HEK293 (cell line): ENCODE results near the gene ZNF804A.

Experiments
- CTCF ChIA-PET: fragments of 350-600 bp; formaldehyde crosslinking; extraction: SDS; loops from one replicate; lab custom pipeline; 2021; ENCODE audit warnings: antibody characterized with exemption; lab: Yijun Ruan, JAX
- POLR2A ChIA-PET: fragments of 300-600 bp; formaldehyde crosslinking; extraction: SDS; loops from one replicate; lab custom pipeline; 2020; ENCODE audit warnings: antibody characterized with exemption, inconsistent platforms; lab: Yijun Ruan, JAX
- H3K27ac ChIP-seq: fragments of 200-500 bp; sonication (Bioruptor generic); 2 replicates; pipeline ENCODE4 v1.5.1; 2014; ENCODE audit warnings: low read depth, low read length, control low read depth, inconsistent platforms; ENCODE audit errors: extremely low read depth
- H3K36me3 ChIP-seq, 2 experiments: fragments of 200-500 bp in 1 of 2; sonication (Bioruptor generic) in 1 of 2; 1 replicate in 1 of 2; 2 replicates in 1 of 2; pipeline ENCODE4 v1.5.1; 2014 to 2017; ENCODE audit warnings: inconsistent platforms in 2 of 2, low read length in 2 of 2; ENCODE audit not compliant: control insufficient read depth in 2 of 2, insufficient read depth in 1 of 2
- H3K4me1 ChIP-seq: fragments of 200-500 bp; sonication (Bioruptor generic); 2 replicates; pipeline ENCODE4 v1.5.1; 2014; ENCODE audit warnings: mild to moderate bottlenecking, low read length, inconsistent platforms; ENCODE audit not compliant: control insufficient read depth, insufficient read depth
- H3K4me3 ChIP-seq: 2 replicates; pipeline ENCODE4 v1.5.1; 2011; ENCODE audit warnings: low read depth, mild to moderate bottlenecking, control low read depth, low read length, moderate library complexity
- H3K9me3 ChIP-seq: fragments of 200-500 bp; sonication (Bioruptor generic); 2 replicates; pipeline ENCODE4 v1.5.1; 2014; ENCODE audit warnings: low read depth, low read length, inconsistent platforms; ENCODE audit not compliant: control insufficient read depth, insufficient read depth
- BCL11A ChIP-seq: fragments of 450-650 bp; formaldehyde crosslinking; IDR thresholded peaks from 2 replicates; pipeline ENCODE4 v1.5.1; 2016; ENCODE audit warnings: low read depth, missing biosample characterization, missing genetic modification characterization
- EGR2 ChIP-seq: fragments of 450-650 bp; formaldehyde crosslinking; IDR thresholded peaks from 2 replicates; pipeline ENCODE4 v1.5.1; 2016; ENCODE audit warnings: low read depth, missing biosample characterization, missing genetic modification characterization
- FEZF1 ChIP-seq: fragments of 450-650 bp; formaldehyde crosslinking; IDR thresholded peaks from 2 replicates; pipeline ENCODE4 v1.5.1; 2016; ENCODE audit warnings: missing biosample characterization, missing genetic modification characterization
- HOXC10 ChIP-seq: sonication (generic); formaldehyde crosslinking; IDR thresholded peaks from 2 replicates; pipeline ENCODE4 v1.8.1; 2023; ENCODE audit warnings: mild to moderate bottlenecking, missing genetic modification reagents
- IKZF3 ChIP-seq: fragments of 450-650 bp; IDR thresholded peaks from 2 replicates; pipeline ENCODE4 v1.5.0; 2018; ENCODE audit warnings: missing biosample characterization, mild to moderate bottlenecking, missing genetic modification characterization, moderate library complexity
- KLF8 ChIP-seq: fragments of 450-650 bp; formaldehyde crosslinking; IDR thresholded peaks from 2 replicates; pipeline ENCODE4 v1.5.1; 2016; ENCODE audit warnings: missing biosample characterization, missing genetic modification characterization
- MYNN ChIP-seq: fragments of 450-650 bp; formaldehyde crosslinking; IDR thresholded peaks from 2 replicates; pipeline ENCODE4 v1.5.1; 2016; ENCODE audit warnings: missing biosample characterization, missing genetic modification characterization, borderline replicate concordance
- OSR2 ChIP-seq: fragments of 450-650 bp; formaldehyde crosslinking; IDR thresholded peaks from 2 replicates; pipeline ENCODE4 v1.5.1; 2016; ENCODE audit warnings: missing biosample characterization, missing genetic modification characterization
- PRDM10 ChIP-seq: fragments of 450-650 bp; formaldehyde crosslinking; IDR thresholded peaks from 2 replicates; pipeline ENCODE4 v1.5.1; 2016; ENCODE audit warnings: missing biosample characterization, missing genetic modification characterization
- SP3 ChIP-seq: fragments of 450-650 bp; formaldehyde crosslinking; IDR thresholded peaks from 2 replicates; pipeline ENCODE4 v1.5.1; 2016; ENCODE audit warnings: missing biosample characterization, missing genetic modification characterization
- ZBTB21 ChIP-seq: fragments of 450-650 bp; formaldehyde crosslinking; IDR thresholded peaks from 2 replicates; pipeline ENCODE4 v1.5.1; 2017; ENCODE audit warnings: missing biosample characterization, missing genetic modification characterization
- ZBTB48 ChIP-seq: fragments of 450-650 bp; formaldehyde crosslinking; IDR thresholded peaks from 2 replicates; pipeline ENCODE4 v1.5.1; 2016; ENCODE audit warnings: missing biosample characterization, missing genetic modification characterization
- ZBTB7A ChIP-seq: fragments of 450-650 bp; formaldehyde crosslinking; IDR thresholded peaks from 2 replicates; pipeline ENCODE4 v1.5.1; 2016; ENCODE audit warnings: low read depth, missing biosample characterization, missing genetic modification characterization
- ZNF132 ChIP-seq: fragments of 450-650 bp; formaldehyde crosslinking; IDR thresholded peaks from 2 replicates; pipeline ENCODE4 v1.5.1; 2017; ENCODE audit warnings: missing biosample characterization, missing genetic modification characterization, borderline replicate concordance
- ZNF324 ChIP-seq: fragments of 450-650 bp; formaldehyde crosslinking; IDR thresholded peaks from 2 replicates; pipeline ENCODE4 v1.5.1; 2016; ENCODE audit warnings: missing biosample characterization, missing genetic modification characterization
- ZNF335 ChIP-seq: fragments of 450-650 bp; formaldehyde crosslinking; conservative IDR thresholded peaks from 2 replicates; pipeline ENCODE4 v1.5.1; 2016; ENCODE audit warnings: missing biosample characterization, missing genetic modification characterization
- ZNF404 ChIP-seq: fragments of 450-650 bp; formaldehyde crosslinking; IDR thresholded peaks from 2 replicates; pipeline ENCODE4 v1.5.1; 2017; ENCODE audit warnings: missing biosample characterization, missing genetic modification characterization
- ZNF423 ChIP-seq: fragments of 450-650 bp; formaldehyde crosslinking; IDR thresholded peaks from 2 replicates; pipeline ENCODE4 v1.5.1; 2016; ENCODE audit warnings: missing biosample characterization, missing genetic modification characterization
- ZNF521 ChIP-seq: fragments of 450-650 bp; formaldehyde crosslinking; IDR thresholded peaks from 2 replicates; pipeline ENCODE4 v1.5.1; 2017; ENCODE audit warnings: missing biosample characterization, mild to moderate bottlenecking, missing genetic modification characterization
- ZNF544 ChIP-seq: fragments of 450-650 bp; formaldehyde crosslinking; IDR thresholded peaks from 2 replicates; pipeline ENCODE4 v1.5.0; 2017; ENCODE audit warnings: missing biosample characterization, missing genetic modification characterization
- ZNF585B ChIP-seq: fragments of 450-650 bp; formaldehyde crosslinking; IDR thresholded peaks from 2 replicates; pipeline ENCODE4 v1.5.1; 2016; ENCODE audit warnings: missing biosample characterization, missing genetic modification characterization
- ZNF621 ChIP-seq: fragments of 450-650 bp; formaldehyde crosslinking; IDR thresholded peaks from 2 replicates; pipeline ENCODE4 v1.5.1; 2017; ENCODE audit warnings: missing biosample characterization, missing genetic modification characterization
- ZNF791 ChIP-seq: fragments of 450-650 bp; formaldehyde crosslinking; IDR thresholded peaks from 2 replicates; pipeline ENCODE4 v1.5.1; 2016; ENCODE audit warnings: missing biosample characterization, missing genetic modification characterization
- ZSCAN5A ChIP-seq: fragments of 450-650 bp; formaldehyde crosslinking; IDR thresholded peaks from 2 replicates; pipeline ENCODE4 v1.5.1; 2016; ENCODE audit warnings: missing biosample characterization, missing genetic modification characterization
- TF ChIP-seq, protein P1 (sequence below): fragments of 450-650 bp; formaldehyde crosslinking; IDR thresholded peaks from 2 replicates; pipeline ENCODE4 v1.5.1; 2016; ENCODE audit warnings: missing biosample characterization, missing genetic modification characterization
- TF ChIP-seq, protein P2 (sequence below): fragments of 450-650 bp; formaldehyde crosslinking; IDR thresholded peaks from 2 replicates; pipeline ENCODE4 v1.5.1; 2016; ENCODE audit warnings: missing biosample characterization, missing genetic modification characterization

Gene ZNF804A

DNA sequence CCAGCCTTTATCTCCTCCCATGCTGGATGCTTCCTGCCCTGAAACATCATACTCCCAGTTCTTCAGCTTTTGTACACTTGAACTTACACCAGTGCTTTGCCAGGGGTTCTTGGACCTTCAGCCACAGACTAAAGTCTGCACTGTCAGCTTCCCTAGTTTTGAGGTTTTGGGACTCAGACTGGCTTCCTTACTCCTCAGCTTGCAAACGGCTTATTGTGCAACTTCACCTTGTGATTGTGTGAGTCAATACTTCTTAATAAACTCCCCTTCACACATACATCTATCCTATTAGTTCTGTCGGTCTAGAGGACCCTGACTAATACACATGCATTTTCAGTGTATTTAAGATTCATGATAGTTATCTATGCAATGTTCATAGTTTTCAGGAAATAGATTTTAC lies 35.8 kb upstream of the ZNF804A start:
- Histone ChIP-seq H3K4me3 (no peak overlapping the region), H3K4me1 (no peaks in the 10 kb centered on the region), H3K27ac (no peak overlapping the region), H3K9me3 (no peaks in the 10 kb centered on the region), H3K36me3 (no peaks in the 10 kb centered on the region)
- CTCF ChIA-PET = no interaction called here
- no peak for TF ChIP-seq ZNF404
- no peak for TF ChIP-seq ZBTB21 (tag by site-specific recombination)
- no peak for TF ChIP-seq ZNF423 (tag by site-specific recombination)
- no peak for TF ChIP-seq ZNF791 (tag by site-specific recombination)
- TF ChIP-seq, protein P1, sequence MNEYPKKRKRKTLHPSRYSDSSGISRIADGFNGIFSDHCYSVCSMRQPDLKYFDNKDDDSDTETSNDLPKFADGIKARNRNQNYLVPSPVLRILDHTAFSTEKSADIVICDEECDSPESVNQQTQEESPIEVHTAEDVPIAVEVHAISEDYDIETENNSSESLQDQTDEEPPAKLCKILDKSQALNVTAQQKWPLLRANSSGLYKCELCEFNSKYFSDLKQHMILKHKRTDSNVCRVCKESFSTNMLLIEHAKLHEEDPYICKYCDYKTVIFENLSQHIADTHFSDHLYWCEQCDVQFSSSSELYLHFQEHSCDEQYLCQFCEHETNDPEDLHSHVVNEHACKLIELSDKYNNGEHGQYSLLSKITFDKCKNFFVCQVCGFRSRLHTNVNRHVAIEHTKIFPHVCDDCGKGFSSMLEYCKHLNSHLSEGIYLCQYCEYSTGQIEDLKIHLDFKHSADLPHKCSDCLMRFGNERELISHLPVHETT (tag by site-specific recombination) = no peak
- TF ChIP-seq ZBTB7A (tag by site-specific recombination) = no peak
- no peak for TF ChIP-seq FEZF1 (tag by site-specific recombination)
- no peak for TF ChIP-seq ZNF544 (tag by site-specific recombination)
- no peak for TF ChIP-seq ZNF335 (tag by site-specific recombination)
- no peak for TF ChIP-seq ZNF521 (tag by site-specific recombination)
- no peak for TF ChIP-seq KLF8 (tag by site-specific recombination)
- no peak for TF ChIP-seq ZBTB48 (tag by site-specific recombination)
- TF ChIP-seq PRDM10 = no peak
- TF ChIP-seq ZNF132 (tag by site-specific recombination) = no peak
- TF ChIP-seq ZNF585B (tag by site-specific recombination) = no peak
- no peak for TF ChIP-seq HOXC10 (CRISPR knock-in tag)
- POLR2A ChIA-PET = no interaction called here

DNA sequence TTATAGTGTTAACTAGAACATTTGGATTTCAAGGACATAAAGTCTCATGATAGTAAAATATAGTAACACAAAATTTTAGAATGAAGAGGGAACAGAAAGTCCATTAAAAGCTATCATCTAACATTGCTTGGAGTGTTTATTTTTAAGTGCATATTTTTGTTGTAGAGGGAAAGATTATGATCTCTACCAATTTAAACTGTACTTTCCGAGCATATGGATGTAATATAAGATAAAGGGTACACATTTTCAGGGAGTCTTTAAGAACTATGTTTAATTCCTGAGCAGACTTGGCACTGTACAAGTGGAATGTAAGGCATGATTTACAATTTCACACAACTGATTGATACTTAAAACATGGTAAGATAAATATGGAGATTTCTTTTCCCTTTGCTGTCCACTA lies 34.2 kb upstream of the ZNF804A start:
- no peaks in the 10 kb centered on the region for H3K4me1 ChIP-seq
- no peaks in the 10 kb centered on the region for H3K9me3 ChIP-seq
- H3K27ac ChIP-seq = no peak overlapping the region
- ChIA-PET CTCF (no interaction called here), POLR2A (no interaction called here)
- H3K4me3 ChIP-seq = no peak overlapping the region
- no peaks in the 10 kb centered on the region for H3K36me3 ChIP-seq
- no peak for TF ChIP-seq PRDM10
- TF ChIP-seq SP3 (tag by site-specific recombination) = no peak
- no peak for TF ChIP-seq BCL11A
- no peak for TF ChIP-seq ZNF621 (tag by site-specific recombination)
- no peak for TF ChIP-seq IKZF3 (tag by site-specific recombination)
- TF ChIP-seq, protein P2, sequence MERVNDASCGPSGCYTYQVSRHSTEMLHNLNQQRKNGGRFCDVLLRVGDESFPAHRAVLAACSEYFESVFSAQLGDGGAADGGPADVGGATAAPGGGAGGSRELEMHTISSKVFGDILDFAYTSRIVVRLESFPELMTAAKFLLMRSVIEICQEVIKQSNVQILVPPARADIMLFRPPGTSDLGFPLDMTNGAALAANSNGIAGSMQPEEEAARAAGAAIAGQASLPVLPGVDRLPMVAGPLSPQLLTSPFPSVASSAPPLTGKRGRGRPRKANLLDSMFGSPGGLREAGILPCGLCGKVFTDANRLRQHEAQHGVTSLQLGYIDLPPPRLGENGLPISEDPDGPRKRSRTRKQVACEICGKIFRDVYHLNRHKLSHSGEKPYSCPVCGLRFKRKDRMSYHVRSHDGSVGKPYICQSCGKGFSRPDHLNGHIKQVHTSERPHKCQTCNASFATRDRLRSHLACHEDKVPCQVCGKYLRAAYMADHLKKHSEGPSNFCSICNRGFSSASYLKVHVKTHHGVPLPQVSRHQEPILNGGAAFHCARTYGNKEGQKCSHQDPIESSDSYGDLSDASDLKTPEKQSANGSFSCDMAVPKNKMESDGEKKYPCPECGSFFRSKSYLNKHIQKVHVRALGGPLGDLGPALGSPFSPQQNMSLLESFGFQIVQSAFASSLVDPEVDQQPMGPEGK (tag by site-specific recombination) = no peak
- TF ChIP-seq OSR2 (tag by site-specific recombination) = no peak
- TF ChIP-seq ZNF324 (tag by site-specific recombination) = no peak
- no peak for TF ChIP-seq MYNN (tag by site-specific recombination)
- no peak for TF ChIP-seq ZSCAN5A (tag by site-specific recombination)
- no peak for TF ChIP-seq EGR2 (tag by site-specific recombination)
